GM21390 (cell line): Measurements from ENCODE around the gene SCAND1.

ENCODE experiments used
- ATAC-seq: cut with Tn5 transposase; IDR thresholded peaks from one replicate; pipeline ENCODE4 v1.9.1; 2021; ENCODE audit not compliant: unreplicated experiment

SCAND1 gene

GRCh38 chr20:35908007-35908406 is 46.3 kb downstream of the SCAND1 start:
- ATAC-seq = no peak

GRCh38 chr20:35907017-35907701 is 47.1 kb downstream of the SCAND1 start:
- ATAC-seq = no peak

- ATAC-seq = no peak
Observed at GRCh38 chr20:35904982-35905663, 49.2 kb downstream of the SCAND1 start.

GRCh38 chr20:35903843-35904242 is 50.5 kb downstream of the SCAND1 start:
- ATAC-seq = no peak
